Measurements from ENCODE around the gene IL19. TPM values are rescaled to one million over a fixed set of nuclear protein-coding genes. Genes with fewer than 3 reads are reported as not detected.

IL19 gene
- total and polyA plus RNA-seq, 9 donors = not detected

DNA sequence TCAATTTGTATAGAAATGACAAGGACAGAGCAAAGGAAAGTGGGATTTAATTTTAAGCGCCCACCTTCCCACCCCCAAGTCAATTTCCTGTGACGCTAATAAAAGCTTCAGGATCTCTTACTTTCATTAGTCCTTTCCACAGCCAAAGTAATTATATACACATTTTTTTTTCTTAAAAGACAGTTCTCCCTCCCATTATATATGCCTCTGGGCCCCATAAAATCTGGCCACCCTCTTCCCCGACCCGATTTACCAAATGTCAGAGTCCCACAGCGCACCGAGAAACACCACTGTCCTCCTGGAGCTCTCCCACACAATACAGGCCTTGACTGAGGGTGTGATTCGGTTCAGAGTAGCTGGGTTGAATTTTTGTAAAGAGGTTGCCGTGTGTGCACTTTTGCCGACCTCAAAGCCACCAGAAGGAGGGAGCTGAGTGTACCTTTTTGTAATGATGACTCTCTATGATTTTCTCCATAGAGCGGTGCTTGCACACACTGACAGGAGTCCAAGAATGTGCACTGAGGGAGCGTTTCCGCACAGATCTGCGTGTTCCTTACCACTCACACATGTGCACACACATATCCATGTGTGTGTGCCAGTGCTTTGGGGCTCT lies 27.9 kb downstream of the IL19 start:
- Histone ChIP-seq H3K36me3 (no peaks in the 10 kb centered on the region), H3K27ac (no peak overlapping the region), H3K27me3 (no peaks in the 10 kb centered on the region), H3K4me1 (ENCODE audit: insufficient read depth) (no peaks in the 10 kb centered on the region), H3K4me3 (no peak overlapping the region), H3K9me3 (no peaks in the 10 kb centered on the region)
- TF ChIP-seq, protein P1, sequence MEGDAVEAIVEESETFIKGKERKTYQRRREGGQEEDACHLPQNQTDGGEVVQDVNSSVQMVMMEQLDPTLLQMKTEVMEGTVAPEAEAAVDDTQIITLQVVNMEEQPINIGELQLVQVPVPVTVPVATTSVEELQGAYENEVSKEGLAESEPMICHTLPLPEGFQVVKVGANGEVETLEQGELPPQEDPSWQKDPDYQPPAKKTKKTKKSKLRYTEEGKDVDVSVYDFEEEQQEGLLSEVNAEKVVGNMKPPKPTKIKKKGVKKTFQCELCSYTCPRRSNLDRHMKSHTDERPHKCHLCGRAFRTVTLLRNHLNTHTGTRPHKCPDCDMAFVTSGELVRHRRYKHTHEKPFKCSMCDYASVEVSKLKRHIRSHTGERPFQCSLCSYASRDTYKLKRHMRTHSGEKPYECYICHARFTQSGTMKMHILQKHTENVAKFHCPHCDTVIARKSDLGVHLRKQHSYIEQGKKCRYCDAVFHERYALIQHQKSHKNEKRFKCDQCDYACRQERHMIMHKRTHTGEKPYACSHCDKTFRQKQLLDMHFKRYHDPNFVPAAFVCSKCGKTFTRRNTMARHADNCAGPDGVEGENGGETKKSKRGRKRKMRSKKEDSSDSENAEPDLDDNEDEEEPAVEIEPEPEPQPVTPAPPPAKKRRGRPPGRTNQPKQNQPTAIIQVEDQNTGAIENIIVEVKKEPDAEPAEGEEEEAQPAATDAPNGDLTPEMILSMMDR (IDR thresholded peaks at IDR 0.05) = no peak
- TF ChIP-seq POLR2A (IDR thresholded peaks at IDR 0.05) (no peak), EP300 (IDR thresholded peaks at IDR 0.05) (no peak)
- no peak for DNase-seq
- WGBS, 3 donors = 83 to 86% (median 84%) methylated on average over 13 of the region's 13 CpGs
- intact Hi-C loops (cut with DNase I) = no loop called here

DNA sequence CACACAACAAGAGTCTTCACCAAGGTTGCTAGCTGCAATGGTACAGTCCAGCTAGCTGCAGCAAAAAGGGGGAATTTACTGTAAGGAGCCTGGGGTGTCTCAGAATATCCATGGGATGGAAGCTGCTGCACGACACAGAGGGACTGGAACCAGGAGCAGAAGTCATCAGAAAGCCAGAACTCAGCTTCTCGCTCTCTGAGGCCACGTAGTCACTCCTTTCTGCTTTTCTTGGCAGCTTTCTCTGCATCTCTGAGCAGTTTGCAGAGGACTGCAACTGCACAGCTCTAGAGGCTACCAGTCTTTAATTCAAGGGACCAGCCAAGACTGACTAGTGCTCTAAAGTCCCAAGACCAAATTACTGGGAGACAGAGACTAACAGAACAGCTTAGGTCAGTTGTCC lies 28.7 kb downstream of the IL19 start:
- WGBS, 3 donors = 77 to 86% (median 80%) methylated on average over 3 of the region's 3 CpGs
- Histone ChIP-seq H3K4me1 (ENCODE audit: insufficient read depth) (no peaks in the 10 kb centered on the region), H3K9me3 (no peaks in the 10 kb centered on the region)

DNA sequence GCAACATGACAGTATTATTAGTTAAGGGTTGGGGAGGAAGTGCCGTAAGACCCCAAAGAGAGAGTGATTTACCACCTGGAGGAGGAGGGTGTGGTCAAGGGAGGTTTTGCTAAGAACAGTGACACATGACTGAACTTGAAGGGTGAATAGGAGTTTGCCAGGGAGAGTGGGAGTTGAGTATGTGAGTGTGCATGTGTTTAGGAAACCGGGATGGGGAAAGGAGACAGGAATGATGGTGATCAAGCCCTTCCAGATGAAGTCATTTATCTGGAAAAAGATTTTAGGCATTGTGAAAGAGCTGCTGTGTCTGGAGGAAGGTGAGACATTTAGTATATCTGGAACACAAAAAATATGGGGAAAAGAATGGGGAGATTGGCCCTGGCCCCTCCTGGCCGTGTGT lies 29.8 kb downstream of the IL19 start:
- H3K4me3 ChIP-seq = no peak overlapping the region
- H3K27me3 ChIP-seq = no peaks in the 10 kb centered on the region
- no peak for DNase-seq
- H3K4me1 ChIP-seq (ENCODE audit: insufficient read depth) = no peaks in the 10 kb centered on the region
- no peaks in the 10 kb centered on the region for H3K9me3 ChIP-seq
- H3K27ac ChIP-seq = no peak overlapping the region
- no peaks in the 10 kb centered on the region for H3K36me3 ChIP-seq
- TF ChIP-seq, protein P1 (IDR thresholded peaks at IDR 0.05) = no peak
- TF ChIP-seq POLR2A (IDR thresholded peaks at IDR 0.05) = no peak
- no peak for TF ChIP-seq EP300 (IDR thresholded peaks at IDR 0.05)
- intact Hi-C loops (cut with DNase I) = no loop called here
- WGBS, 3 donors = 48 to 77% (median 74%) methylated on average over 3 of the region's 3 CpGs

More for the DNA sequence above, 28.7 kb downstream of the IL19 start:
- DNase-seq = no peak
- Histone ChIP-seq H3K4me3 (no peak overlapping the region), H3K36me3 (no peaks in the 10 kb centered on the region), H3K27ac (no peak overlapping the region), H3K27me3 (no peaks in the 10 kb centered on the region)
- intact Hi-C loops (cut with DNase I) = no loop called here
- TF ChIP-seq, protein P1 (IDR thresholded peaks at IDR 0.05) = no peak
- TF ChIP-seq EP300 (IDR thresholded peaks at IDR 0.05) = no peak
- no peak for TF ChIP-seq POLR2A (IDR thresholded peaks at IDR 0.05)

DNA sequence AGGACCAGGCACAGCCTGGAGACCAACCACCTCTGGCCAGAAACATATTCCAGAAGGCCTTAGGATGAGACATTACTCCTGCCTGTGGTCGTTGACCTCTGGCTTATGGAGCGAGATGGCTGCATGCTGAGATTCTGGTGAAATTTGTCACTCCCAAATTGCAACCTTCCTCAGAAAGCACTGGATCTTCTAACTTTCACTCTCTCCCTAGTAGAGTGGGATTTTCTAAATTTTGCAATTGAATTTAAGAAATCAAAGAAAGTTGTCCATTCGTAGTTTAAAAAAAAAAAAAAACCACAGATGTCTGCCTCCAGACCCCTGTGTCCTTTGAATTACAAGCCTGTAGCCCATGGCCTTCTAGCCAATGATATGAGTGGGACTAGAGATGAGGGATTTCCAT lies 30.3 kb downstream of the IL19 start:
- Histone ChIP-seq H3K4me3 (no peak overlapping the region), H3K4me1 (ENCODE audit: insufficient read depth) (no peaks in the 10 kb centered on the region), H3K27ac (no peak overlapping the region), H3K27me3 (no peaks in the 10 kb centered on the region), H3K9me3 (no peaks in the 10 kb centered on the region), H3K36me3 (no peaks in the 10 kb centered on the region)
- intact Hi-C loops (cut with DNase I) = no loop called here
- DNase-seq = no peak
- WGBS, 3 donors = 88 to 89% (median 89%) methylated on average over 3 of the region's 3 CpGs
- no peak for TF ChIP-seq EP300 (IDR thresholded peaks at IDR 0.05)
- no peak for TF ChIP-seq POLR2A (IDR thresholded peaks at IDR 0.05)
- TF ChIP-seq, protein P1 (IDR thresholded peaks at IDR 0.05) = no peak
